K562 (cell line): Measurements from ENCODE around the gene BCL7B.

ENCODE experiments used
- CHD2 ChIP-seq: IDR thresholded peaks from 2 replicates; pipeline ENCODE4 v1.6.1; 2011; ENCODE audit warnings: low read depth, low read length
- EZH2 ChIP-seq: IDR thresholded peaks from 2 replicates; pipeline ENCODE4 v1.6.1; 2012; ENCODE audit warnings: low read depth, mild to moderate bottlenecking, inconsistent platforms, low read length, borderline replicate concordance
- HDAC2 ChIP-seq: fragments of 450-650 bp; IDR thresholded peaks from 2 replicates; pipeline ENCODE4 v1.6.1; 2016; ENCODE audit warnings: mild to moderate bottlenecking
- HNRNPUL1 ChIP-seq: fragments of 200-400 bp; formaldehyde crosslinking; IDR thresholded peaks from 2 replicates; pipeline ENCODE4 v1.6.1; 2017; ENCODE audit warnings: low read length
- POLR2A ChIP-seq: fragments of 450-650 bp; conservative IDR thresholded peaks from 2 replicates; pipeline ENCODE4 v1.6.1; 2016
- SMARCE1 ChIP-seq: fragments of 450-650 bp; IDR thresholded peaks from 2 replicates; pipeline ENCODE4 v1.7.1; 2016; ENCODE audit warnings: mild to moderate bottlenecking
- ZBTB8A ChIP-seq: fragments of 450-650 bp; IDR thresholded peaks from 2 replicates; pipeline ENCODE4 v1.6.1; 2018; ENCODE audit warnings: mild to moderate bottlenecking, moderate library complexity; ENCODE audit not compliant: partially characterized antibody
- TF ChIP-seq, protein P1 (sequence below): fragments of 250-450 bp; sonication (Bioruptor Pico); IDR thresholded peaks from 2 replicates; pipeline ENCODE4 v1.4.0; 2020; ENCODE audit warnings: mild to moderate bottlenecking, moderate library complexity
- TF ChIP-seq, protein P2 (sequence below), 2 experiments: fragments of 450-650 bp; formaldehyde crosslinking in 1 of 2; IDR thresholded peaks; 2 replicates each; pipeline versions ENCODE4 v1.4.0 to v1.6.1; 2014 to 2020; ENCODE audit warnings: mild to moderate bottlenecking in 2 of 2, borderline replicate concordance in 1 of 2, low read depth in 1 of 2

DNA sequence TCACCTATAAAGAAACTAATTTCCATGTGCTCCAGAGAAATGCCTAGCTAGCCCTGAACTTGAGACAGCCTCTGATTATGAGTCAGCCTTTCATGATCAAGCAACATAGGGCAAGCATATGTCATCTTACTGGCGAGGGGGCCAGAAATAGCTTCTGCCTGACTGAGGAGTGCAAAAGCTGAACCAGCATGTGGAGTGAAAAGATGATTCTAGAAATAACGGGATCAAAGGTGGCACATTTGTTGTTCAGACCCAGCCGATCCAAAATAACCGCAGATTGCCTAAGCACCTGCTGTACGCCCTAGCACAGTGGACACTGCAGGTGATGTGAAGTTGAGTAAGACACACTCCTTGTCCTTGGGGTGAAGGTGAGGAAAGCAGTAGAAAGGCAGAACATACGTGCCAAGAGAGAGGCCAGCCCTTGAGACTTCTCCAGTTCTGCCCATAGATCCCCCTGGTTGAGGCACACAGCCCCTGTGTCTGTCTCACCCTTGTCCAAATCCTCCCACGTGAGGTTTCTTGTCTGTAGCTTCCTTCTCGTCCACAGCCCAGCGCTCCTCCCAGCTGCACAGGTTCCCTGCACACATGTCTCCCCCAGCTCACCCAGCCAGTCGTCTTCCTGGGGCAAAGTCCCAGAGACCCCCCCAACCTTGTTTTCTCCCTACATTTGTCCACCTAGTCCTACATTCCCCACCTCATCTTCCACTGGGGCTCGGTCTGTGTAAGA is 2.8 kb upstream of the BCL7B start:
- no peak for TF ChIP-seq CHD2
- TF ChIP-seq EZH2, result no peak
- TF ChIP-seq, protein P1, sequence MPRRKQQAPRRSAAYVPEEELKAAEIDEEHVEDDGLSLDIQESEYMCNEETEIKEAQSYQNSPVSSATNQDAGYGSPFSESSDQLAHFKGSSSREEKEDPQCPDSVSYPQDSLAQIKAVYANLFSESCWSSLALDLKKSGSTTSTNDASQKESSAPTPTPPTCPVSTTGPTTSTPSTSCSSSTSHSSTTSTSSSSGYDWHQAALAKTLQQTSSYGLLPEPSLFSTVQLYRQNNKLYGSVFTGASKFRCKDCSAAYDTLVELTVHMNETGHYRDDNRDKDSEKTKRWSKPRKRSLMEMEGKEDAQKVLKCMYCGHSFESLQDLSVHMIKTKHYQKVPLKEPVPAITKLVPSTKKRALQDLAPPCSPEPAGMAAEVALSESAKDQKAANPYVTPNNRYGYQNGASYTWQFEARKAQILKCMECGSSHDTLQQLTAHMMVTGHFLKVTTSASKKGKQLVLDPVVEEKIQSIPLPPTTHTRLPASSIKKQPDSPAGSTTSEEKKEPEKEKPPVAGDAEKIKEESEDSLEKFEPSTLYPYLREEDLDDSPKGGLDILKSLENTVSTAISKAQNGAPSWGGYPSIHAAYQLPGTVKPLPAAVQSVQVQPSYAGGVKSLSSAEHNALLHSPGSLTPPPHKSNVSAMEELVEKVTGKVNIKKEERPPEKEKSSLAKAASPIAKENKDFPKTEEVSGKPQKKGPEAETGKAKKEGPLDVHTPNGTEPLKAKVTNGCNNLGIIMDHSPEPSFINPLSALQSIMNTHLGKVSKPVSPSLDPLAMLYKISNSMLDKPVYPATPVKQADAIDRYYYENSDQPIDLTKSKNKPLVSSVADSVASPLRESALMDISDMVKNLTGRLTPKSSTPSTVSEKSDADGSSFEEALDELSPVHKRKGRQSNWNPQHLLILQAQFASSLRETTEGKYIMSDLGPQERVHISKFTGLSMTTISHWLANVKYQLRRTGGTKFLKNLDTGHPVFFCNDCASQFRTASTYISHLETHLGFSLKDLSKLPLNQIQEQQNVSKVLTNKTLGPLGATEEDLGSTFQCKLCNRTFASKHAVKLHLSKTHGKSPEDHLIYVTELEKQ (CRISPR knock-in tag), result no peak
- peak; percentile 38; the same call in 1 of the 2 replicates for TF ChIP-seq SMARCE1
- no peak for TF ChIP-seq POLR2A
- TF ChIP-seq HDAC2, result no peak
- TF ChIP-seq, protein P2, sequence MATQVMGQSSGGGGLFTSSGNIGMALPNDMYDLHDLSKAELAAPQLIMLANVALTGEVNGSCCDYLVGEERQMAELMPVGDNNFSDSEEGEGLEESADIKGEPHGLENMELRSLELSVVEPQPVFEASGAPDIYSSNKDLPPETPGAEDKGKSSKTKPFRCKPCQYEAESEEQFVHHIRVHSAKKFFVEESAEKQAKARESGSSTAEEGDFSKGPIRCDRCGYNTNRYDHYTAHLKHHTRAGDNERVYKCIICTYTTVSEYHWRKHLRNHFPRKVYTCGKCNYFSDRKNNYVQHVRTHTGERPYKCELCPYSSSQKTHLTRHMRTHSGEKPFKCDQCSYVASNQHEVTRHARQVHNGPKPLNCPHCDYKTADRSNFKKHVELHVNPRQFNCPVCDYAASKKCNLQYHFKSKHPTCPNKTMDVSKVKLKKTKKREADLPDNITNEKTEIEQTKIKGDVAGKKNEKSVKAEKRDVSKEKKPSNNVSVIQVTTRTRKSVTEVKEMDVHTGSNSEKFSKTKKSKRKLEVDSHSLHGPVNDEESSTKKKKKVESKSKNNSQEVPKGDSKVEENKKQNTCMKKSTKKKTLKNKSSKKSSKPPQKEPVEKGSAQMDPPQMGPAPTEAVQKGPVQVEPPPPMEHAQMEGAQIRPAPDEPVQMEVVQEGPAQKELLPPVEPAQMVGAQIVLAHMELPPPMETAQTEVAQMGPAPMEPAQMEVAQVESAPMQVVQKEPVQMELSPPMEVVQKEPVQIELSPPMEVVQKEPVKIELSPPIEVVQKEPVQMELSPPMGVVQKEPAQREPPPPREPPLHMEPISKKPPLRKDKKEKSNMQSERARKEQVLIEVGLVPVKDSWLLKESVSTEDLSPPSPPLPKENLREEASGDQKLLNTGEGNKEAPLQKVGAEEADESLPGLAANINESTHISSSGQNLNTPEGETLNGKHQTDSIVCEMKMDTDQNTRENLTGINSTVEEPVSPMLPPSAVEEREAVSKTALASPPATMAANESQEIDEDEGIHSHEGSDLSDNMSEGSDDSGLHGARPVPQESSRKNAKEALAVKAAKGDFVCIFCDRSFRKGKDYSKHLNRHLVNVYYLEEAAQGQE (IDR thresholded peaks at IDR 0.05; ENCODE audit: borderline replicate concordance), result no peak
- TF ChIP-seq, protein P2 (CRISPR knock-in tag; IDR thresholded peaks at IDR 0.05; ENCODE audit: low read depth), result no peak
- TF ChIP-seq ZBTB8A, result no peak
- TF ChIP-seq HNRNPUL1, result no peak
